Stimulated activated CD8-positive, alpha-beta memory T cell treated with anti-CD3 and anti-CD28 coated beads, Interleukin-15, amount 100 ng/mL, for 1 hour (primary cell): ENCODE data around the gene TEDDM1.
"Not testable (repeated sequence)": the region's sequence is repeated elsewhere in the genome, so short reads cannot be mapped to it uniquely, and the experiment has no call there.

Experiments
- DNase-seq: peaks from one replicate; pipeline ENCODE4 v3.0.0-alpha.2; 2020; ENCODE audit warnings: low read depth

TEDDM1 gene

DNA sequence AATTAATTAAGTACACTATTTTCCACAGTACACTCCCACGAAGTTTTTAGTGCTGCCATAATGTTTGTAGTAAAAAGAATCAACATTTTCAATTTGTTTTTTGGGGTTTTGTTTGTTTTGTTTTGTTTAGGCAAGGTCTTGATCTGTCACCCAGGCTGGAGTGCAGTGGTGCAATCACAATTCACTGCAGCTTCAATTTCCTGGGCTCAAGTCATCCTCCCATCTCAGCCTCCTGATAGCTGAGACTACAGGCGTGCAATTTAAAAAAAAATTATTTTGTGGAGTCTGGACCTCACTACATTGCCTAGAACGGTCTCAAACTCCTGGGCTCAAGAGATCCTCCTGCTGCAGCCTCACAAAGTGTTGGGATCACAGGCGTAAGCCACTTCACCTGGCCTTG is 20.3 kb downstream of the TEDDM1 start:
- DNase-seq, result no peak

DNA sequence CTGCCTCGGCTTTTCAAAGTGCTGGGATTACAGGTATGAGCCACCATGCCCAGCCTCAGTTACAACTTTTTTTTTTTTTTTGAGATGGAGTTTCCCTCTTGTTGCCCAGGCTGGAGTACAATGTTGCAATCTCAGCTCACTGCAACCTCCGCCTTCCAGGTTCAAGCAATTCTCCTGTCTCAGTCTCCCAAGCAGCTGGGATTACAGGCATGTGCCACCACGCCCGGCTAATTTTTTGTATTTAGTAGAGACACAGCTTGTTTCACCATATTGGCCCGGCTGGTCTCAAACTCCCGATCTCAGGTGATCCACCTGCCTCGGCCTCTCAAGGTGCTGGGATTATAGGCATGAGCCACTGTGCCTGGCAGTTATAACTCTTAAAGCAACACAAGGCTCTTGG is 20.7 kb downstream of the TEDDM1 start:
- not testable (repeated sequence) for DNase-seq

DNA sequence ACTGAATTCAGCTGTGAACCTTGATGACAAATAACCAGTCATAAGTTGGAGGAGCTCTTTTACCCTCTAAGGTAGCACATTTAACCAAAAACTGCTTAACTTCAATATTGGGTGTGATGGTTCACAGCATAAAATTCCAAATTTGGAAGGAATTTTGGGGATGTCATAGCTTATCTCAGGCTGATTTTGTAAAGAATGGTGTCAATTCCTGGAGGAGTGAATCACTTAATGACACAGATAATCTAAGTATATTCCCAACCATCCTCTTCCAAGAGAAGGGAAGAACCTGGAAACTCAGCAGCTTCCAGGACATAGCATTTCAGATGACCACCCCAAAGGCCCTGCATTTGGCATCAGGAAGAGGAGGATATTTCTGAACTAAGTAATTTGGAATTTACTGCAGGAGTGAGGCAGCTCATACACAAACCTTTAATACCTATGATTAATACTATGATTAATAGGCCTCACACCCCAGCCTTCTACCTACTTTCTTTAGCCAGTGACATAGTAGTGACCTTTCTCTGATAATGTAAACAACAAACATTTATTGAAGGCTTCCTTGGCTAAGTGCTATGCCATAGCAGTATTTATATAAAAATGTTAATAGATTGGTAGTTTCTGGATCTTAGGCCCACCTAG is 23.4 kb downstream of the TEDDM1 start:
- no peak for DNase-seq

DNA sequence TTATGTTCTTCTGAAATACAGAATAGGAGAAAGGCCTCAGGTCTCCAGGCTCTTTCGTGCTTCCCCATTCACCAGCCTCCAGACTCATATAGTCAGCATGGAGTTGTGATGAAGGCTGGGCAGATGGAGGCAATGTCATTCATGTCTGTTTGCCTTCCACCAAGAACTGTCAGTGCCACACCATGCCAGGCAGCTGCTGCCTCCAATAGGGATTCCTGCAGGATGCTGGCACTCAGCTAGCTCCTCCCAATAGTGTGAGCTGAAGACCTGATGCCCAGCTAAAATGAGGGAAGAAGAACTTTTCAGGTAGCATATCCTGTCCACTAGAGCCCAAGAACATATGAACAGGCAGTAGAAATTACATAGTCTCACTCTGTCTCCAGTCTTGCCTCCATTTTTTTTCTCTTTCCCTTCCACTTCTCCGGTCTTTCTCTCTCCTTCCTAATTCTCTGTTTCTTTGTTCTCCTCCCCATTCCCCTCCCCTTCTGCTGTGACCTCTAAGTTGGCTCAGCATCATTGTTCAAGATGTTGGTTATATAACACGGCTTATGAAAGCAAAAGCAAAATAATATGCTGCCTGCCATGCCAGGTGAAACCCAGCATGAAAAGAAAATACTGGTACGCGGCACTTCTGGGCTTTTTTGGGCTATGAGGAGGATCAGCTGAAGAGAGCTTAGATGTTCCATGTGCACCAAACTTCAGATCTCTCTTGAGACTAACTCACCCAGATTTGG is 26.2 kb downstream of the TEDDM1 start:
- no peak for DNase-seq

DNA sequence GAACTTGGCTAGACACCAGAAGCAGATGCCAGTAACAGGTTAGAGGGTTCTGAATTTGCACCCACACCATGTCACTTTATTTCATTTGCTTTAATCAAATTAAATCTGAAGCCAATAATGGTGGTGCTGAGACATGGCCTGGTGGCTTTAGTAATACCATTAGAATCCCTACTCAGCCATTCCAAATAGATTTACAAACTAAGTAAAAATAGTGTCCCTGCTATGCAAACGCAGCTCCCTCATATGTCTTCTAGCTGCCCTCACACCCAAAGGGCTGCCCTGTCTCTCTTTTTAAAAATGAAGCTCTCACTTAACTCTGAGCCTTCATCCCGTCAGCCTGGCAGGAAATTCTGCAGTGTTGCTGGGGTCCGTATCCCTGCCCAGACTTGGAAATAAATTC is 29.9 kb downstream of the TEDDM1 start:
- DNase-seq, result no peak

DNA sequence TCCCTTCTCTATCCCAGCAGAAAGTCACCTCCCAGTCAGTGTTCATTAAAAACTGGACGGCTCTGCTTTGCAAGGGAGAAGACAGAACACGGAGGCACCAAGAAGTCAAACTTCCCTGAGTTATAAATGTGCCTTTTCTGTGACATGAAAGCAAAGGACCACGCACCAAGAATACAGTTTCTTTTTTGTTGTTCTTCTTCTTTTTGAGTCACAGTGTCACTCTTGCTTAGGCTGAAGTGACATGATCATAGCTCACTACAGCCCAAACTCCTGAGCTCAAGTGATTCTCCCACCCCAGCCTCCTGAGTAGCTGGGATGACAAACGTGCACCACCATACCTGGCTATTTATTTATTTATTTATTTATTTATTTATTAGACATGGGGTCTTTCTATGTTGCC is 31.6 kb downstream of the TEDDM1 start:
- DNase-seq, result no peak

DNA sequence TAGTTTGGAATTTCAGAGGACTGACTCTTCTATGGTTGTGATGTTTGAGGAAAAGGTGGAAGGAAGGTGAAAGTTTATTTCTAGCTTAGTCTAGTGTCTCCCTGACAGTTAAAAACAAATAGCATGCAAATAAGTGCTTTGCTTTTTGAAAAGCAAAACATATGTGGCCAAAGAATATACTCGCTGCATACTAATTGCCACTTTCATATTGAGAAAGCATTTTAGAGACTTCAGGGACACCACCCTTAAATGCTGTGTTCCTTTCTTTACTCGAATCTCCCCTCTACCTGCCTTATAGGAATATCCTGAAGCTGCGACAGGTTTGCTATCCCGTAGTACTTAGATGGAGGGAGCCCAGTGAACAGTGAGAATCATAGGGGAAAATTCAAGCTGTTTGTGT is 32.1 kb downstream of the TEDDM1 start:
- no peak for DNase-seq

DNA sequence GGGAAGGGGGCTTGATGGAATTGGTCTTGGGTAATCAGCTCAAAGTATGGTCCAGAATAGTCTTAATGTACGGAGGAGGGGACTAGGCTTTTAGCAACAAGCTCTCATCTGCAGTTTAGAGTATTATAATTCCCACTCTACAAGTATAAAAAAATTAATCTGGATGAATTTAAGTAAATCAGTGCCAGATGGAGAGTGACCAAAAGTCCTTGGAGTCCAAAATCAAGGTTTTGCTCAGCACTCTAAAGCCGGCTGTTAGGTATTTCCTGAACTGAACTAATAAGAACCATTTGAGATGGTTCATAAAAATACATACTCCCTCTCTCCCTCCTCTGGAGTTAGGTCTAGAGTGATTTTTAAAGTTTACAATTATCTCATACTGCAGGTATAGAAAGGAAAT is 32.5 kb downstream of the TEDDM1 start:
- DNase-seq, result no peak

DNA sequence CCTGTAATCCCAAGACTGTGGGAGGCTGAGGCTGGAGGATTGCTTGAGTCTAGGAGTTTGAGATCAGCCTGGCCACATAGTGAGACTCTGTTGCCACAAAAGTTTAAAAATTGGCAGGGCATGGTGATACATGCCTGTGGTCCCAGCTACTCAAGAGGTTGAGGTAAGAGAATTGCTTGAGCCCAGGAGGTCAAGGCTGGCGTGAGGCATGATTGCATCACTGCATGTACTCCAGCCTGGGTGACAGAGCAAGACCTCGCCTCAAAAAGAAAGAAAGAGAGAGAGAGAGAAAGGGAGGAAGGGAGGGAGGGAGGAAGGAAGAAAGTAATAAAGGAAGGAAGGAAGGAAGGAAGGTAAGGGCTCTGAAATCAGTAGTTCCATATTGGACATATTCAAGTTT is 33.9 kb downstream of the TEDDM1 start:
- no peak for DNase-seq

DNA sequence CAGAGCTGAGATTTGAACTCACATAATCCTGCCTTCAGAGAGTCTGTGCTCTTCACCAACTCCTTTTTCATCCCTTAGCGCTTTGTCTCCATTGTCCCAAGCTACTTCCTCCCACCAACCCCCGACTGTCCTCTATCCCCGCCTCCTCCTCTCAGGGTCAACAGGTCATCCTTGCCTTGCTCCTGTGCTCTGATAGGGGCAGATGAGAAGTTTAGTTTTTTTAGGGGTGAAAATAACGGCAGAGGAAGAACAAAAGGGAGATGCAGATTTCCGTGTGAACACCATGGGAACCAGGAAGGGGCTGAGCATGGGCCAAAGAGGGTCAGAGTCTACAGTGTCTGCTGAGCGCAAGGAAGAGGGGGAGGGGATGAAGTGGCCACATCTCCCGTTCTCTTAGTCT is 40.8 kb downstream of the TEDDM1 start:
- no peak for DNase-seq

DNA sequence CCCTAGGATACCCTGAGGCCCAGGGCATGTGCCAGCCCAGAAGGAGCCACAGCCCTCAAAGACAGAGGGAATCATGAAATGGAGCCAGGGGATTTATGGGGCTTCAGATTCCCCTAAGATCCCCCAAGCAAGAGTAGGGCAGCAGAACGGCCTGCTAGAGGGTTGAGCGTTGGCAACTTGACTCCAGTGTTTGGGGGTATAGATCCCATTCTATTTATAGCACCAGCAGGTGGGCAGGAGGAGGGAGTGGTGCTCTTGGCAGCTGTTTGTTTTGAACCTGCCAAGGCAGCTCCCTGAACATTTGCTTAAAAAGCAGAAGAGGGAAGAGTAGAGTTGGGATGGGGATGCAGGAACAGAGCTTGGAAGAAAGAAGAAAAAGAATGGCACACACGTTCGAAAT is 42.6 kb downstream of the TEDDM1 start:
- DNase-seq, result no peak

DNA sequence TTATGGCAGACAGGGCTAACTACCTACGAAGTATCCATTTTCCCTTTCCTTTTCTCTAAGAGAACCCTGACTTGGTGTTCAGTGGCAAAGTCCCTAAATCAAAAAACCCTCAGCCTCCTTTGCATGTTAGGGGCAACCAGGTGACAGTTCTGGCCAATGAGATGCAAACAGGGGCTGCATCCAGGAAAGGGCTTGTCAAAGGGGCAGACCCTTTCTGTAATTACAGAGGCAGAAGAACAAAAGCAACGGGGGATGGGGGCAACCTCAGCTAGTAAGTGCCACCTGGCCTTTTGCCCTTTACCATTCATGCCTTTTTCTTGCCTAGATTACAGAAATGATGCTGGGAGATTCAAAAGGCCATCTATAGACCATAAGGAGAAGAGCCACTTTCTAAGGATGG is 43.3 kb downstream of the TEDDM1 start:
- DNase-seq, result no peak

DNA sequence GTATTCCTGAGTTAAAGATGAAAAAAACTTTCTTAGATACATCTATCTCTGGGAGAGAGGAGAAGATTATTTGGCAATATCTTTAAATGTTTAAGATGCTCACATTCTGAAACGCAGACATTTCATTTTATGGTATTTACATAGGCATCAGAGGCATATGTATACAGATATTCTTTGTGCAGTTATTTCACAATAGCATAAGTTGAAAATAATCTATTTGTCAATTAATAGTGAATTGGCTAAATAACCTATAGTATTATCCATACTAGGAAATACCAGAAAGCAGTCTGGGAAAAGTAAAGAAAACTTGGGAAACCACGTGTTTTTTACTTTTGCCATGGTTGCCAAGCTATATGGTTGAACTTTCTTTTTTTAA is 44.8 kb downstream of the TEDDM1 start:
- DNase-seq, result no peak

DNA sequence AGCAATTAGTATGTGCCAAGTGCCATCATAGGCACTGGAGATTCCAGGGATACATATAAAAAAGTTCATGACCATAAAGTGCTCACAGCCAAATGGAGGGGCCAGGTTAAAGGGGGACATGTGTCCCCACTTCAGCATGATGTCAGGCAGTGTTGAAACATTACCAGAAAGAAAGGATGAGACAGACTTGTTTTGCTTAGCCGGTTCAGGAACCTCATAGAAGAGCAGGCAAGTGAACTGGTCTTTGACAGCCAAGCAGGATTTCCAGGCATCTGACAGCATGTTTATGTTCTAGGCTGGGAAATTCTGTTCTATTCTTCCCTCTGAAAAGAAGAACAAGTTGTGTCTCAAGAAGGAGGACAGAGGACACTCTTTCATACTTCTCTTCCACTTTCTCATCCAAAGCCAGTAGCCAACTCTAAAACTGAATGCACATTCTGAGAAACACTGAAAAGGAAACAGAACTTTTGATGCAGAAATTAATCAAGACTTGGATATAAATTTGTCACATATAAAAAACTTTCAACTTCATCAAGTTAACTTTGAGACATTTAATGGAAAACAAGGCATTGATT is 48.6 kb downstream of the TEDDM1 start:
- no peak for DNase-seq

DNA sequence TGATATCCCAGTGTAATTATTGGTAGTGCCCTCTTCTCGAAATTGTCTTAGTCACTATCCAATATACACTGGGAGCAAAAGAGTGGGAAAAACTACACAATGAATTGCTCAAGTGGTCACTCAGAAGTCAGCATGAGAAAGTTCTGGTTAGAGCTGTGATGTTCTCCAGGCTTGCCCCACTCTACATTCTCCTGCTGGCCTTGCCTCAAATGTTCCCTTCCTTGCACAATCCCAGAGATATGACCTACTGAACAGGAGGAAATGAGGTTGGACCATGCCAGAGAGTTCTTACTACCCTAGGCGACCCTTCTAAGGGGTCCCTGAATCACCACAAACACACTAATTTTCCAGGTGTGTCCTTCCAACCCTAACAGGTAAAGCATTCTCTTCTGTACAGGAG is 49.6 kb downstream of the TEDDM1 start:
- no peak for DNase-seq

DNA sequence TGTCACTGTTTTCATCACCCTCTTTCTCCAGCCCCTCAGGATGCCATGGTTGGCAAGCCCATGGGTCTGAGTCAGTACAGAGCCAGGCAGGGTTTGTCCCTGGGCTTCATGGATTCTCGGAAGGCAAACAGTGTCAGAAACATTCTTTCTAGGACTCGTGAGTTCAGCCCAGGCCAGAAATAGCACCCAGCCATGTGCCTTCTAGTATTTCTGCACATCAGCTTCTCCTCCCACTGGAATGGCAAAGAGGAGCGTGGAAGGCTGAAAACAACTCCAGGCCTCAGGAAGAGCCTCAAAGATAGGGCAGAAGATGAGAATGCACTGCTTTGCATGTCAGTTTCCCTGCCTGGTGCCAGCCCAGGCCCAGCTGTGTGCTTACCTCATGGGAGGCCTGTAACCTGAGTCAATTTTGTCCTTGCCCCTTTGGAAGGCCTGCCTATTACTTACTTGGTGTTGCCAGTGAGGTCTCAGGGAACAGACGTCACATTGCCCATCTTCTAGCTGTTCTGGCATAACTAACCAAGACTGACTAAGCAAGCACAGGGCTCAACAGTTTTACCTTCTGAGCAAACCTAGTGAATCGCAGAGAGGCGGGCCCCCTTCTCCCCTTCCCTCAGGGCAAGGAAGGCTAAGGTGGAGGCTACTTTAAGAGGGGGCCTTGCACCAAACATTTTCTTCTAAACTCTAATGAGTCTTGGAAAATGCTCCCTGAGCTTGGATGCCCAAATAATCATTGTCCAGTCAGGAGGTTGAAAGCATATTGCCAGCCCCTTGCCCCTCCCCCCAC is 51.3 kb downstream of the TEDDM1 start:
- no peak for DNase-seq
